ENCODE data around the gene PCDHGA10.

PCDHGA10 gene

DNA sequence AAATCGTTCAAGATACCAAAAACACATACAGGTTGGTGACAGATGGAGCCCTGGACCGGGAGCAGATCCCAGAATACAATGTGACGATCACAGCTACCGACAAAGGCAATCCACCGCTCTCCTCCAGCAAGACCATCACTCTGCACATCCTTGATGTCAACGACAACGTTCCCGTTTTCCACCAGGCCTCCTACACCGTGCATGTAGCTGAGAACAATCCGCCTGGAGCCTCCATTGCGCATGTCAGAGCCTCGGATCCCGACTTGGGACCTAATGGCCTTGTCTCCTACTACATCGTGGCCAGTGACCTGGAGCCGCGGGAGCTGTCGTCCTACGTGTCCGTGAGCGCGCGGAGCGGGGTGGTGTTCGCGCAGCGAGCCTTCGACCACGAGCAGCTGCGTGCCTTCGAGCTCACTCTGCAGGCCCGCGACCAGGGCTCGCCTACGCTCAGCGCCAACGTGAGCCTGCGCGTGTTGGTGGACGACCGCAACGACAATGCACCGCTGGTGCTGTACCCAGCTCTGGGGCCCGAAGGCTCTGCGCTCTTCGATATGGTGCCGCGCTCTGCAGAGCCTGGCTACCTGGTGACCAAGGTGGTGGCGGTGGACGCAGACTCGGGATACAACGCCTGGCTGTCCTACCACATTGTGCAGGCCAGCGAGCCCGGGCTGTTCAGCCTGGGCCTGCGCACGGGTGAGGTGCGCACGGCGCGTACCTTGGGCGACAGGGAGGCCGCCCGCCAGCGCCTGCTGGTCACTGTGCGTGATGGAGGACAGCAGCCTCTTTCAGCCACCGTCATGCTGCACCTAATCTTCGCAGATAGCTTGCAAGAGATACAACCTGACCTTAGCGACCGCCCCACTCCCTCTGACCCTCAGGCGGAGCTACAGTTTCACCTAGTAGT lies 41.0 kb upstream of the PCDHGA10 start:
- TF ChIP-seq TAF1 (IDR thresholded peaks at IDR 0.05; ENCODE audit: borderline replicate concordance, insufficient read depth, low read length): no peak
- no peak for TF ChIP-seq POLR2AphosphoS5 (IDR thresholded peaks at IDR 0.05; ENCODE audit: low read depth, low read length)
- TF ChIP-seq, protein P1, sequence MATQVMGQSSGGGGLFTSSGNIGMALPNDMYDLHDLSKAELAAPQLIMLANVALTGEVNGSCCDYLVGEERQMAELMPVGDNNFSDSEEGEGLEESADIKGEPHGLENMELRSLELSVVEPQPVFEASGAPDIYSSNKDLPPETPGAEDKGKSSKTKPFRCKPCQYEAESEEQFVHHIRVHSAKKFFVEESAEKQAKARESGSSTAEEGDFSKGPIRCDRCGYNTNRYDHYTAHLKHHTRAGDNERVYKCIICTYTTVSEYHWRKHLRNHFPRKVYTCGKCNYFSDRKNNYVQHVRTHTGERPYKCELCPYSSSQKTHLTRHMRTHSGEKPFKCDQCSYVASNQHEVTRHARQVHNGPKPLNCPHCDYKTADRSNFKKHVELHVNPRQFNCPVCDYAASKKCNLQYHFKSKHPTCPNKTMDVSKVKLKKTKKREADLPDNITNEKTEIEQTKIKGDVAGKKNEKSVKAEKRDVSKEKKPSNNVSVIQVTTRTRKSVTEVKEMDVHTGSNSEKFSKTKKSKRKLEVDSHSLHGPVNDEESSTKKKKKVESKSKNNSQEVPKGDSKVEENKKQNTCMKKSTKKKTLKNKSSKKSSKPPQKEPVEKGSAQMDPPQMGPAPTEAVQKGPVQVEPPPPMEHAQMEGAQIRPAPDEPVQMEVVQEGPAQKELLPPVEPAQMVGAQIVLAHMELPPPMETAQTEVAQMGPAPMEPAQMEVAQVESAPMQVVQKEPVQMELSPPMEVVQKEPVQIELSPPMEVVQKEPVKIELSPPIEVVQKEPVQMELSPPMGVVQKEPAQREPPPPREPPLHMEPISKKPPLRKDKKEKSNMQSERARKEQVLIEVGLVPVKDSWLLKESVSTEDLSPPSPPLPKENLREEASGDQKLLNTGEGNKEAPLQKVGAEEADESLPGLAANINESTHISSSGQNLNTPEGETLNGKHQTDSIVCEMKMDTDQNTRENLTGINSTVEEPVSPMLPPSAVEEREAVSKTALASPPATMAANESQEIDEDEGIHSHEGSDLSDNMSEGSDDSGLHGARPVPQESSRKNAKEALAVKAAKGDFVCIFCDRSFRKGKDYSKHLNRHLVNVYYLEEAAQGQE (IDR thresholded peaks at IDR 0.05; ENCODE audit: insufficient read depth in 1 of 2, low read depth in 2 of 2, low read length in 2 of 2): no peak
- TF ChIP-seq FOXP2 (optimal IDR thresholded peaks at IDR 0.05; ENCODE audit: borderline replicate concordance, extremely low read depth, extremely low read length, insufficient read depth): no peak
- no peak for TF ChIP-seq SIN3A (IDR thresholded peaks at IDR 0.05; ENCODE audit: borderline replicate concordance, insufficient read depth, low read length)

DNA sequence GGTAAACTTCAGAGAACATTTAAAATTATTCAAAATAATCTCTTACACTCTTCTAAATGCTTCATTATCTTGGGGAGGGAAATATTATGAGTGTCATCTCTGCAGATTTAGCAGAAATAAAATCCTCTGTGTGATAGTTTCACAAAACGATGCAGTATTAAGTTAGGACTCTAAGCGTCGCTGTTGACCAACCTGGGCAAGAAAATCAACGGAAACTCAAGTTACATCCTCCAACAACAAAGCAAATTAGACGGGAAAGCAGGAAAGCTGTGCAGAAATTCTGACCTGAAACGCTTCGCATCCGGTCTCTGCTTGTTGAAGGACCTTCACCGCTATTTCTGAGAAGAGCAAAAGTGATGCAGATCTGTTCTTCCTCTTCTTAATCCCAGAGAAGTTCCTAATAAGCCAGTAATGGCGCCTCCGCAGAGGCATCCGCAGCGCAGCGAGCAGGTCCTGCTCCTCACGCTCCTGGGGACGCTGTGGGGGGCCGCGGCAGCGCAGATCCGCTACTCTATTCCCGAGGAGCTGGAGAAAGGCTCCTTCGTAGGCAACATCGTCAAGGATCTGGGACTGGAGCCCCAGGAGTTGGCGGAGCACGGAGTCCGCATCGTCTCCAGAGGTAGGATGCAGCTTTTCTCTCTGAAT lies 39.0 kb upstream of the PCDHGA10 start, which contains the start of gene PCDHGA6:
PCDHGA6 (plus strand) TSS at position 219 of the 645 bp plus-strand sequence; CDS start at position 412, 193 bp downstream.
- TF ChIP-seq, protein P1 (IDR thresholded peaks at IDR 0.05; ENCODE audit: insufficient read depth in 1 of 2, low read depth in 2 of 2, low read length in 2 of 2): no peak
- TF ChIP-seq POLR2AphosphoS5 (IDR thresholded peaks at IDR 0.05; ENCODE audit: low read depth, low read length): no peak
- TF ChIP-seq TAF1 (IDR thresholded peaks at IDR 0.05; ENCODE audit: borderline replicate concordance, insufficient read depth, low read length): no peak
- no peak for TF ChIP-seq SIN3A (IDR thresholded peaks at IDR 0.05; ENCODE audit: borderline replicate concordance, insufficient read depth, low read length)
- TF ChIP-seq FOXP2 (optimal IDR thresholded peaks at IDR 0.05; ENCODE audit: borderline replicate concordance, extremely low read depth, extremely low read length, insufficient read depth): no peak

DNA sequence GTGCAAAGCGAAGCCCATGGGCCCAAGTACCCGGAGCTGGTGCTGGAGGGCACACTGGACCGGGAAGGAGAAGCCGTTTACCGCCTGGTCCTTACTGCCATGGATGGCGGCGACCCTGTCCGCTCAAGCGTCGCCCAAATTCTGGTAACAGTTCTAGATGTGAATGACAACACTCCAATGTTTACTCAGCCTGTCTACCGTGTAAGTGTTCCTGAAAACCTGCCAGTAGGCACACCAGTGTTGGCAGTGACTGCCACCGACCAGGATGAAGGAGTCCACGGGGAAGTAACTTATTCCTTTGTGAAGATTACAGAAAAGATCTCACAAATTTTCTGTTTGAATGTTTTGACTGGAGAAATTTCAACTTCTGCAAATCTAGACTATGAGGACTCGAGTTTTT lies 38.2 kb upstream of the PCDHGA10 start:
- TF ChIP-seq, protein P1 (IDR thresholded peaks at IDR 0.05; ENCODE audit: insufficient read depth in 1 of 2, low read depth in 2 of 2, low read length in 2 of 2): no peak
- TF ChIP-seq FOXP2 (optimal IDR thresholded peaks at IDR 0.05; ENCODE audit: borderline replicate concordance, extremely low read depth, extremely low read length, insufficient read depth) (no peak), TAF1 (IDR thresholded peaks at IDR 0.05; ENCODE audit: borderline replicate concordance, insufficient read depth, low read length) (no peak), POLR2AphosphoS5 (IDR thresholded peaks at IDR 0.05; ENCODE audit: low read depth, low read length) (no peak), SIN3A (IDR thresholded peaks at IDR 0.05; ENCODE audit: borderline replicate concordance, insufficient read depth, low read length) (no peak)

DNA sequence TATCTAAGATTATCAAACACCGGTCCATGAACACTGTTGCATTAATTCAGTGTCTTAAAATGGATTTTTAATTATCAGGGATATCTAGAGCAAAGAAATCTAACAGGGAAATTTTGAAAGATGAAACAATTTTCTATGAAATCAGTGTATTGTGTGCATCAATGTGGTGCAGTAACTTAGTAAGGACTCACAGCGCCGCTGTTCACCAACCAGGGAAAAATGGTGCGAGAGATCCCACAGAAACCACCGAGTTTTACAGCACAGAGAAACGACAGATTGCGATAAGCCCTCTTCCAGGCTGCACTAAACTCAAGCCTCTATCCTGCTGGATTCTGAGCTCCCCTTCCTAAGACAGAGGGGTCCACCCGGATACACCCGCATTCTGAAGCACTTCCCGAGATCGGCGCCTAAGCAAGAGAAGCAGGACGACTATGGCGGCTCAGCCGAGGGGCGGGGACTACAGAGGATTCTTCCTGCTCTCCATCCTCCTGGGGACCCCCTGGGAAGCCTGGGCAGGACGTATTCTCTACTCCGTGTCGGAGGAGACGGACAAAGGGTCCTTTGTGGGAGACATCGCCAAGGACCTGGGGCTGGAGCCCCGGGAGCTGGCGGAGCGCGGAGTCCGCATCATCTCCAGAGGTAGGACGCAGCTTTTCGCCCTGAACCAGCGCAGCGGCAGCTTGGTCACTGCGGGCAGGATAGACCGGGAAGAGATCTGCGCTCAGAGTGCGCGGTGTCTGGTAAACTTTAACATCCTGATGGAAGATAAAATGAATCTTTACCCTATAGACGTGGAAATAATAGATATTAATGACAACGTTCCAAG lies 30.1 kb upstream of the PCDHGA10 start, which contains the start of gene PCDHGA7:
PCDHGA7 (plus strand) TSS at position 274 of the 826 bp plus-strand sequence; CDS start at position 432, 158 bp downstream.
- no peak for TF ChIP-seq TAF1 (IDR thresholded peaks at IDR 0.05; ENCODE audit: borderline replicate concordance, insufficient read depth, low read length)
- TF ChIP-seq SIN3A (IDR thresholded peaks at IDR 0.05; ENCODE audit: borderline replicate concordance, insufficient read depth, low read length): no peak

DNA sequence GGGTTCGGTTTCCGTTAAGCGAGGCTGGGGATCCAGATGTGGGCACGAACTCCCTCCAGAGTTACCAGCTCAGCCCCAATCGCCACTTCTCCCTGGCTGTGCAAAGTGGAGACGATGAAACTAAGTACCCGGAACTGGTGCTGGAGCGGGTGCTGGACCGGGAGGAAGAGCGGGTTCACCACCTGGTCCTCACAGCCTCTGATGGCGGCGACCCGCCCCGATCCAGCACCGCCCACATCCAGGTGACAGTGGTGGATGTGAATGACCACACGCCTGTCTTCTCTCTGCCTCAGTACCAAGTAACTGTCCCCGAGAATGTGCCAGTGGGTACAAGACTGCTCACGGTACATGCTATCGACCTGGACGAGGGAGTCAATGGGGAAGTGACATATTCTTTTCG lies 29.4 kb upstream of the PCDHGA10 start:
- no peak for TF ChIP-seq FOXP2 (optimal IDR thresholded peaks at IDR 0.05; ENCODE audit: borderline replicate concordance, extremely low read depth, extremely low read length, insufficient read depth)
- no peak for TF ChIP-seq SIN3A (IDR thresholded peaks at IDR 0.05; ENCODE audit: borderline replicate concordance, insufficient read depth, low read length)
- no peak for TF ChIP-seq TAF1 (IDR thresholded peaks at IDR 0.05; ENCODE audit: borderline replicate concordance, insufficient read depth, low read length)
- TF ChIP-seq POLR2AphosphoS5 (IDR thresholded peaks at IDR 0.05; ENCODE audit: low read depth, low read length): no peak
- TF ChIP-seq, protein P1 (IDR thresholded peaks at IDR 0.05; ENCODE audit: insufficient read depth in 1 of 2, low read depth in 2 of 2, low read length in 2 of 2): no peak

All from PFSK-1 (cell line).